NCI-H2196 treated with DMSO at 0.1 percent for 48 hours (cell line): ENCODE results near the gene B4GALT1.

Experiments
- DNase-seq: peaks from one replicate; lab custom pipeline; 2025; ENCODE audit not compliant: unreplicated experiment; lab: John Stamatoyannopoulos, UW

B4GALT1 gene

GRCh38 chr9:33125461-33125860 lies 41.7 kb downstream of the B4GALT1 start:
- DNase-seq: no peak

- no peak for DNase-seq
Measured at GRCh38 chr9:33124751-33125381, 42.3 kb downstream of the B4GALT1 start.

GRCh38 chr9:33124046-33124445 lies 43.1 kb downstream of the B4GALT1 start:
- no peak for DNase-seq

GRCh38 chr9:33123407-33124031 lies 43.6 kb downstream of the B4GALT1 start:
- DNase-seq: no peak

- no peak for DNase-seq
Measured at GRCh38 chr9:33120620-33121019, 46.5 kb downstream of the B4GALT1 start.

GRCh38 chr9:33117796-33118195 lies 49.3 kb downstream of the B4GALT1 start:
- DNase-seq: no peak

- DNase-seq: no peak
Measured at GRCh38 chr9:33117306-33117705, 49.8 kb downstream of the B4GALT1 start.

GRCh38 chr9:33116860-33117259 lies 50.3 kb downstream of the B4GALT1 start:
- DNase-seq: no peak

- DNase-seq: no peak
Measured at GRCh38 chr9:33114746-33115145, 52.4 kb downstream of the B4GALT1 start.

- DNase-seq: no peak
Measured at GRCh38 chr9:33113799-33114547, 53.2 kb downstream of the B4GALT1 start.

GRCh38 chr9:33112094-33112493 lies 55.0 kb downstream of the B4GALT1 start:
- DNase-seq: no peak

- DNase-seq: no peak
Measured at GRCh38 chr9:33111631-33112030, 55.5 kb downstream of the B4GALT1 start.

GRCh38 chr9:33110686-33111085 lies 56.5 kb downstream of the B4GALT1 start:
- DNase-seq: no peak

- DNase-seq: no peak
Measured at GRCh38 chr9:33109850-33110595, 57.1 kb downstream of the B4GALT1 start.

GRCh38 chr9:33109097-33109496 lies 58.0 kb downstream of the B4GALT1 start:
- no peak for DNase-seq

GRCh38 chr9:33108472-33108871 lies 58.7 kb downstream of the B4GALT1 start:
- DNase-seq: no peak

- no peak for DNase-seq
Measured at GRCh38 chr9:33107762-33108161, 59.4 kb downstream of the B4GALT1 start.

- DNase-seq: no peak
Measured at GRCh38 chr9:33106827-33107621, 60.1 kb downstream of the B4GALT1 start.

GRCh38 chr9:33106372-33106771 lies 60.8 kb downstream of the B4GALT1 start:
- no peak for DNase-seq

- no peak for DNase-seq
Measured at GRCh38 chr9:33105959-33106358, 61.2 kb downstream of the B4GALT1 start.

- DNase-seq: no peak
Measured at GRCh38 chr9:33105504-33105903, 61.6 kb downstream of the B4GALT1 start.
